ENCODE data around the gene ST6GAL1.

DNA sequence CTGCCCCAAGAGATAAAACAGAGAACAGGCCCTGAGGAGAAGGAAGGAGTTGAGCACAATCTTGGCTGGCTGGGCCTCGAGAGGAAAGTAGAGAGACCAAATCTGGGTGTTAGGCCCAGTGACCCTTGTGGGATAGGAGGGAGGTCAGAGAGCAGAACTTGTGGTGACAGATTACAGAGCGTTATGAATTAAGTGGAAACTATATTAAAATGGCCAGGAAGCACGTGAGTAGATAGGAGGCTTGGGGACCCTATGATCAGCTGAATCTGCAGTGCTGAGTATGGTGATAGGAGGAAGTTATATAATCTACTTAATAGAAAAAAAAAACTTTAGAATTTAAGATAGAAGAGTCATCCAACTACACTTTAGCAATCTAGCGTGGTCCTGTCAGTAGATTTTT lies 30.0 kb downstream of the ST6GAL1 start:
- TF ChIP-seq POLR2AphosphoS5 (IDR thresholded peaks at IDR 0.05), result no peak
- TF ChIP-seq, protein P1, sequence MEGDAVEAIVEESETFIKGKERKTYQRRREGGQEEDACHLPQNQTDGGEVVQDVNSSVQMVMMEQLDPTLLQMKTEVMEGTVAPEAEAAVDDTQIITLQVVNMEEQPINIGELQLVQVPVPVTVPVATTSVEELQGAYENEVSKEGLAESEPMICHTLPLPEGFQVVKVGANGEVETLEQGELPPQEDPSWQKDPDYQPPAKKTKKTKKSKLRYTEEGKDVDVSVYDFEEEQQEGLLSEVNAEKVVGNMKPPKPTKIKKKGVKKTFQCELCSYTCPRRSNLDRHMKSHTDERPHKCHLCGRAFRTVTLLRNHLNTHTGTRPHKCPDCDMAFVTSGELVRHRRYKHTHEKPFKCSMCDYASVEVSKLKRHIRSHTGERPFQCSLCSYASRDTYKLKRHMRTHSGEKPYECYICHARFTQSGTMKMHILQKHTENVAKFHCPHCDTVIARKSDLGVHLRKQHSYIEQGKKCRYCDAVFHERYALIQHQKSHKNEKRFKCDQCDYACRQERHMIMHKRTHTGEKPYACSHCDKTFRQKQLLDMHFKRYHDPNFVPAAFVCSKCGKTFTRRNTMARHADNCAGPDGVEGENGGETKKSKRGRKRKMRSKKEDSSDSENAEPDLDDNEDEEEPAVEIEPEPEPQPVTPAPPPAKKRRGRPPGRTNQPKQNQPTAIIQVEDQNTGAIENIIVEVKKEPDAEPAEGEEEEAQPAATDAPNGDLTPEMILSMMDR (IDR thresholded peaks at IDR 0.05), result no peak

Data from stomach (tissue), 4 donors.